K562 (cell line): Measurements from ENCODE around the gene UFSP1. TPM values are rescaled to one million over a fixed set of nuclear protein-coding genes. Genes with fewer than 3 reads are reported as not detected.

Source experiments
- ATAC-seq: fragments of 200-7000 bp; cut with Tn5 transposase; 3 replicates; pipeline ENCODE4 v1.9.1; 2020; ENCODE audit warnings: moderate library complexity
- BruUV-seq: library from RNA; stranded (reverse); fragments of 400-500 nt; replicated peaks from 2 replicates; lab custom pipeline; 2021; lab: Mats Ljungman, UMichigan
- CTCF ChIA-PET: fragments of 300-600 bp; formaldehyde crosslinking; extraction: SDS; loops from one replicate; lab custom pipeline; 2021; ENCODE audit warnings: low intra/inter-chr PET ratio; lab: Yijun Ruan, JAX
- POLR2A ChIA-PET: fragments of 300-600, 350-650 bp; sonication (Branson Sonifier 250); formaldehyde crosslinking; extraction: SDS; loops from one replicate; lab custom pipeline; 2021; ENCODE audit warnings: antibody characterized with exemption, inconsistent platforms; lab: Yijun Ruan, JAX
- DNase-seq, 4 experiments: peaks; one replicate each; pipeline versions ENCODE4 v3.0.0 to v3.0.0-alpha.2; 2011 to 2018; ENCODE audit warnings: low spot score in 3 of 4, mixed read lengths in 3 of 4; ENCODE audit errors: extremely low read depth in 1 of 4
- FAIRE-seq: peaks from 2 replicates; lab custom pipeline; 2011; peaks lifted over from hg19 to GRCh38; lab: Jason Lieb, UNC
- H2AFZ ChIP-seq: 2 replicates; pipeline ENCODE4 v1.6.0; 2011; ENCODE audit warnings: low read depth, low read length, control low read depth, inconsistent platforms
- H3K27ac ChIP-seq: fragments of 200-600 bp; 3 replicates; pipeline ENCODE4 v1.8.0; 2011; ENCODE audit warnings: low read depth, mild to moderate bottlenecking, control low read depth, inconsistent platforms, low read length, moderate library complexity, mixed read lengths; ENCODE audit errors: extremely low read depth
- H3K27me3 ChIP-seq, 2 experiments: fragments of 300-600 bp in 1 of 2; 2 replicates in 1 of 2; 3 replicates in 1 of 2; pipeline versions ENCODE4 v1.6.0 to v1.8.0; 2011; ENCODE audit warnings: inconsistent platforms in 2 of 2, low read length in 2 of 2, mild to moderate bottlenecking in 1 of 2, mixed read lengths in 1 of 2, moderate library complexity in 1 of 2; ENCODE audit not compliant: control insufficient read depth in 2 of 2, insufficient read depth in 2 of 2
- H3K36me3 ChIP-seq: fragments of 300-600 bp; 3 replicates; pipeline ENCODE4 v1.8.0; 2011; ENCODE audit warnings: mild to moderate bottlenecking, low read length, inconsistent platforms; ENCODE audit not compliant: control insufficient read depth, insufficient read depth
- H3K4me1 ChIP-seq, 2 experiments: fragments of 200-600 bp in 1 of 2; replicated peaks in 1 of 2; 2 replicates in 1 of 2; 3 replicates in 1 of 2; pipeline versions ENCODE4 v1.5.1 to v1.8.0; 2011; ENCODE audit warnings: inconsistent platforms in 2 of 2, low read length in 2 of 2, mild to moderate bottlenecking in 1 of 2, mixed read lengths in 1 of 2, moderate library complexity in 1 of 2; ENCODE audit not compliant: control insufficient read depth in 2 of 2, insufficient read depth in 2 of 2
- H3K4me2 ChIP-seq: 2 replicates; pipeline ENCODE4 v1.6.1; 2011; ENCODE audit warnings: low read length, control low read depth, inconsistent platforms, mixed read lengths; ENCODE audit not compliant: insufficient read depth
- H3K4me3 ChIP-seq: fragments of 200-600 bp; sonication (generic), shearing (Covaris generic); 2 replicates; pipeline ENCODE4 v1.5.1; 2016; ENCODE audit warnings: control low read depth, inconsistent platforms
- H3K79me2 ChIP-seq: fragments of 200-600 bp; 3 replicates; pipeline ENCODE4 v1.8.0; 2011; ENCODE audit warnings: low read length, inconsistent platforms; ENCODE audit not compliant: control insufficient read depth, insufficient read depth
- H3K9ac ChIP-seq, 2 experiments: 2 replicates each; pipeline versions ENCODE4 v1.6.0 to v1.6.1; 2011; ENCODE audit warnings: low read depth in 2 of 2, low read length in 2 of 2, control low read depth in 1 of 2, inconsistent platforms in 1 of 2, mild to moderate bottlenecking in 1 of 2, mixed read lengths in 1 of 2; ENCODE audit not compliant: insufficient read depth in 1 of 2
- H3K9me1 ChIP-seq: one replicate; pipeline ENCODE4 v1.6.0; 2011; ENCODE audit warnings: inconsistent platforms, mild to moderate bottlenecking, low read length, moderate library complexity; ENCODE audit not compliant: control insufficient read depth, insufficient read depth
- H3K9me3 ChIP-seq: replicated peaks from 2 replicates; pipeline ENCODE4 v1.5.1; 2011; ENCODE audit warnings: low read depth, low read length, inconsistent platforms; ENCODE audit not compliant: control insufficient read depth, insufficient read depth
- H4K20me1 ChIP-seq: replicated peaks from 2 replicates; pipeline ENCODE4 v1.6.1; 2011; ENCODE audit warnings: low read length, inconsistent platforms, mixed read lengths; ENCODE audit not compliant: control insufficient read depth, insufficient read depth
- ARID3B ChIP-seq: fragments of 250-450 bp; sonication (Bioruptor Pico); IDR thresholded peaks from 2 replicates; pipeline ENCODE4 v1.4.0; 2020; ENCODE audit warnings: borderline replicate concordance
- BRD4 ChIP-seq: fragments of 200-600 bp; sonication (generic); IDR thresholded peaks from 2 replicates; pipeline ENCODE4 v1.6.1; 2017; ENCODE audit warnings: inconsistent platforms
- HMG20A ChIP-seq: fragments of 450-650 bp; formaldehyde crosslinking; conservative IDR thresholded peaks from 2 replicates; pipeline ENCODE4 v1.4.0; 2020; ENCODE audit warnings: mild to moderate bottlenecking, mixed read lengths
- NCOA2 ChIP-seq, 2 experiments: fragments of 450-650 bp; IDR thresholded peaks; 2 replicates each; pipeline ENCODE4 v1.6.1; 2018; ENCODE audit warnings: mild to moderate bottlenecking in 2 of 2, moderate library complexity in 1 of 2; ENCODE audit not compliant: partially characterized antibody in 2 of 2
- PBX2 ChIP-seq, 2 experiments: IDR thresholded peaks in 1 of 2; conservative IDR thresholded peaks in 1 of 2; 2 replicates each; pipeline ENCODE4 v1.6.1; 2016; ENCODE audit warnings: low read depth in 2 of 2, mild to moderate bottlenecking in 1 of 2, missing compliant biosample characterization in 1 of 2, missing genetic modification characterization in 1 of 2, moderate library complexity in 1 of 2
- RBM25 ChIP-seq: fragments of 200-400 bp; formaldehyde crosslinking; IDR thresholded peaks from 2 replicates; pipeline ENCODE4 v1.6.1; 2018; ENCODE audit warnings: low read length, low read depth, moderate library complexity; ENCODE audit not compliant: severe bottlenecking
- SNIP1 ChIP-seq: fragments of 450-650 bp; IDR thresholded peaks from 2 replicates; pipeline ENCODE4 v1.7.1; 2017; ENCODE audit warnings: low read depth, mild to moderate bottlenecking
- SRSF3 ChIP-seq: fragments of 200-400 bp; formaldehyde crosslinking; IDR thresholded peaks from 2 replicates; pipeline ENCODE4 v1.6.1; 2016; ENCODE audit warnings: mild to moderate bottlenecking, low read length, moderate library complexity; ENCODE audit not compliant: insufficient read depth
- ZBTB34 ChIP-seq: fragments of 250-450 bp; sonication (Bioruptor Pico); IDR thresholded peaks from 2 replicates; pipeline ENCODE4 v1.8.0; 2021; ENCODE audit warnings: mild to moderate bottlenecking, moderate library complexity
- WGBS: fragments of 100-300 bp; shearing (Covaris generic); methylation state at CpG from one replicate; pipeline ENCODE4 v1.1.6; 2016; ENCODE audit warnings: low coverage, mixed read lengths; ENCODE audit not compliant: insufficient coverage; ENCODE audit errors: missing lambda C conversion rate; 5-methylcytosine and 5-hydroxymethylcytosine counted together
- in situ Hi-C: fragments of 300-500 bp; cut with MboI; formaldehyde crosslinking; loops from 4 replicates; pipeline ENCODE4 v1.15.0; 2018; ENCODE audit warnings: inconsistent platforms, mixed read lengths
- intact Hi-C: fragments of 100-400 bp; cut with micrococcal nuclease; formaldehyde crosslinking; loops from 2 replicates; pipeline ENCODE4 v1.14.2; 2022
- polyA plus RNA-seq, 8 experiments: library from polyadenylated mRNA; depleted of rRNA in 4 of 8; stranded (reverse) in 5 of 8; unstranded in 3 of 8; fragments of >200 nt; fragmentation: Nextera tagmentation in 2 of 8; fragmentation: Illumina TruSeq in 1 of 8; extraction: Ambion mirVana in 2 of 8; extraction: Trizol in 1 of 8; gene quantifications; 2 replicates each; pipeline versions ENCODE4 v1.2.1 to v1.2.3, GENCODE V29; 2011 to 2014; ENCODE audit warnings: inconsistent platforms in 1 of 8, missing spikeins in 1 of 8
- total RNA-seq, 7 experiments: library from RNA; depleted of rRNA in 6 of 7; stranded (reverse); fragments of >200 nt in 6 of 7; fragmentation: Illumina TruSeq in 2 of 7; extraction: Trizol in 2 of 7; gene quantifications; 2 replicates each; pipeline versions ENCODE4 v1.2.1 to v1.2.3, GENCODE V29; 2011 to 2021; ENCODE audit warnings: low replicate concordance in 1 of 7
- TF ChIP-seq, protein P1 (sequence below), 2 experiments: IDR thresholded peaks; 2 replicates each; pipeline ENCODE4 v1.6.1; 2012; ENCODE audit warnings: improper control_type of control experiment in 2 of 2, low read depth in 2 of 2, low read length in 2 of 2, borderline replicate concordance in 1 of 2

UFSP1 gene
- total and polyA plus RNA-seq, 9 of the 15 experiments (the other 6 are each of a cell fraction or from before 2014, with no cell fraction given) = 0.50 to 18.8 (median 2.1) TPM

DNA sequence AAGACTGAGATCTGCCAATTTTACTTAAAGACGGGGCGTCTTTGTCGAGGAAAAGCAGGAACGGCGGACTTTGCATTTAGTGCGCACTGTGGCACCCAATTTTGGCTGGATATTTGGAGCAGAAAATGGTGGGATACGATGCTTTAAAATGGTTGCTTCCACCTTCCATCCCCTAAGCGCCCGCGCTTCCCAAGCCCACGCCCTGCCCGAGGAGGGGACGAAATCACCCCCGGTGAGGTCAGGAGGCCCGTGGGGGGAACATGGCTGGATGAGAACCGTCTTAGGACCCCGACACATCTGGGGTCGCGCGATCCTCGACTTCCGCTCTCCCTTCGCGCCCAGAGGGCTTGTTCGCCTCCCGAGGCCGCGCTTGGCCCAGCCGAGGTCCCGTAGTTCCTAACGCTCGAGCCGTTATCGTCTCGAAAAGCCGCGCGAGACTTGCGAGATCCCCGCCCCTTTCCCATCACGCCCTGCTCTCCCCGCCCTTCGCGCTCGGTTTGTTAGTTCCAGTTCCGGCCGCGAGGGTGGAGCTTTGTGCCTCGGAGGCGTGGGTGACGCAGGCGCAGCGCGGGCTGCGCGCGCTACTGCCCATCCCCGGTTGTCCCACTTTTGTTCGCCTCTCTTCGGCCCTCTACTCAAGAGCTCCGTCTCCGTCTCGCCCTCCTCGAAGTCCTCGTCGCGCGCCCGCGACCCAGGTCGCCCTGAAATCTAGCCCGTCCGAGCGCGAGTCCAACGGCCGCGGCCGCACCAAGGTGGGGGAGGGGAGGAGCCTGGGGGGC lies 14.7 kb downstream of the UFSP1 start, which contains the start of gene SRRT:
TSS of gene SRRT (plus strand) at position 527 of the 779 bp plus-strand sequence. CDS start 488 bp downstream, outside the sequence.
- POLR2A ChIA-PET = interaction anchor here (0.6 to 6.2 kb wide), 23 partner anchors 13 to 439 kb away, joined by 3 to 144 read pairs (median 4); partner anchors contain the start of genes EPHB4, POP7, SLC12A9 and UFSP1
- Histone ChIP-seq H2AFZ (peak within 1 kb of the TSS; percentile 88), H3K4me2 (peak within 1 kb of the TSS; percentile 100), H3K9ac (peak within 1 kb of the TSS; percentile 94 to 98), H3K4me1 (peaks cover 20 to 48% of the 10 kb centered on the region in 2 experiments; a peak in 4 of 5 replicates), H3K79me2 (peaks cover 63% of the 10 kb centered on the region), H3K9me1 (no peaks in the 10 kb centered on the region), H3K27ac (peak within 1 kb of the TSS; percentile 96), H3K27me3 (no peaks in the 10 kb centered on the region), H3K36me3 (peaks cover 89% of the 10 kb centered on the region), H4K20me1 (peaks cover 6% of the 10 kb centered on the region; the same call in 1 of the 2 replicates), H3K9me3 (no peaks in the 10 kb centered on the region), H3K4me3 (peak within 1 kb of the TSS; percentile 100)
- CTCF ChIA-PET = no interaction called here
- under 1% methylated on average over 73 of the region's 79 CpGs for WGBS
- intact Hi-C loops = no loop called here
- DNase-seq (peak; percentile 96 to 100 (median 98)), ATAC-seq (peak; percentile 97), FAIRE-seq (peak; percentile 96)
- in situ Hi-C loops = no loop called here
- TSS peak; percentile 98 for BruUV-seq
- TF ChIP-seq SRSF3 (no peak), RBM25 (no peak), PBX2 (CRISPR knock-in tag; IDR thresholded peaks at IDR 0.05; ENCODE audit: low read depth) (no peak), PBX2 (tag; conservative IDR thresholded peaks at IDR 0.05; ENCODE audit: low read depth) (no peak), NCOA2 (IDR thresholded peaks at IDR 0.05; ENCODE audit: partially characterized antibody in 2 of 2) (no peak), HMG20A (CRISPR knock-in tag) (no peak), BRD4 (peak; percentile 97), ARID3B (0 out of 2 replicates have a peak, but pooled peaks have one; percentile 28), SNIP1 (no peak), ZBTB34 (CRISPR knock-in tag) (no peak)
- TF ChIP-seq, protein P1, sequence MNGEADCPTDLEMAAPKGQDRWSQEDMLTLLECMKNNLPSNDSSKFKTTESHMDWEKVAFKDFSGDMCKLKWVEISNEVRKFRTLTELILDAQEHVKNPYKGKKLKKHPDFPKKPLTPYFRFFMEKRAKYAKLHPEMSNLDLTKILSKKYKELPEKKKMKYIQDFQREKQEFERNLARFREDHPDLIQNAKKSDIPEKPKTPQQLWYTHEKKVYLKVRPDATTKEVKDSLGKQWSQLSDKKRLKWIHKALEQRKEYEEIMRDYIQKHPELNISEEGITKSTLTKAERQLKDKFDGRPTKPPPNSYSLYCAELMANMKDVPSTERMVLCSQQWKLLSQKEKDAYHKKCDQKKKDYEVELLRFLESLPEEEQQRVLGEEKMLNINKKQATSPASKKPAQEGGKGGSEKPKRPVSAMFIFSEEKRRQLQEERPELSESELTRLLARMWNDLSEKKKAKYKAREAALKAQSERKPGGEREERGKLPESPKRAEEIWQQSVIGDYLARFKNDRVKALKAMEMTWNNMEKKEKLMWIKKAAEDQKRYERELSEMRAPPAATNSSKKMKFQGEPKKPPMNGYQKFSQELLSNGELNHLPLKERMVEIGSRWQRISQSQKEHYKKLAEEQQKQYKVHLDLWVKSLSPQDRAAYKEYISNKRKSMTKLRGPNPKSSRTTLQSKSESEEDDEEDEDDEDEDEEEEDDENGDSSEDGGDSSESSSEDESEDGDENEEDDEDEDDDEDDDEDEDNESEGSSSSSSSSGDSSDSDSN (IDR thresholded peaks at IDR 0.05; ENCODE audit: borderline replicate concordance in 1 of 2, low read depth in 2 of 2, low read length in 2 of 2) = peak; percentile 13 to 43; a peak in 1 of 4 replicates
